ENCODE data around the gene PBX1.

Gene PBX1

GRCh38 chr1:164702216-164702615 is 143.2 kb downstream of the PBX1 start:
- no peak for TF ChIP-seq SPI1 (IDR thresholded peaks at IDR 0.05; ENCODE audit: low read depth, low read length)
- no peak for TF ChIP-seq PAX5 (IDR thresholded peaks at IDR 0.05; ENCODE audit: insufficient read depth, low read length, severe bottlenecking)
- no peak for TF ChIP-seq POLR2AphosphoS5 (IDR thresholded peaks at IDR 0.05; ENCODE audit: low read depth, low read length)
- no peak for TF ChIP-seq POU2F2 (IDR thresholded peaks at IDR 0.05; ENCODE audit: low read depth, low read length)
- TF ChIP-seq POLR2A (IDR thresholded peaks at IDR 0.05; ENCODE audit: low read depth, low read length): no peak
- TF ChIP-seq TAF1 (IDR thresholded peaks at IDR 0.05; ENCODE audit: low read depth, low read length): no peak
- no peak for DNase-seq (ENCODE audit: insufficient read length, low spot score)
- no peak for FAIRE-seq

DNA sequence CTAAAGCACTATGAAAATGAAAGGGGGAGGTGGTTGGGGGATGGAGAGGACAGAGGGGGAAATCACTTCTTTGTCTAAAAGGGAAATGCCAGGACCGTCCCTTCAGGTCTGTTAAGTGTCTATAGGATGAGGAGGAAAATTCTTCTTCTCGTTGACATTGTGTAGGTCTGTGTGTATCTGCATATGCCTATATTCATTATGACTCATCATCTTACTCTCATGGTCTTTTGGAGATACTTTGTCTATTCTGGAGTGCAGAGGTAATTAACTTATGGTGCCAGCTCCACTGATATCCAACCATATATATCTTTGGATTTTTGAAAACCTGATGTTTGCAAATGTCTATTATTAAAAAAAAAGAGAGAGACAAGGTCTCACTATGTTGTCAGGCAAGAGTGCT is 143.7 kb downstream of the PBX1 start:
- FAIRE-seq (no peak), DNase-seq (ENCODE audit: insufficient read length, low spot score) (no peak)
- no peak for TF ChIP-seq POLR2AphosphoS5 (IDR thresholded peaks at IDR 0.05; ENCODE audit: low read depth, low read length)
- TF ChIP-seq PAX5 (IDR thresholded peaks at IDR 0.05; ENCODE audit: insufficient read depth, low read length, severe bottlenecking): no peak
- TF ChIP-seq SPI1 (IDR thresholded peaks at IDR 0.05; ENCODE audit: low read depth, low read length): no peak
- TF ChIP-seq POU2F2 (IDR thresholded peaks at IDR 0.05; ENCODE audit: low read depth, low read length): no peak
- TF ChIP-seq TAF1 (IDR thresholded peaks at IDR 0.05; ENCODE audit: low read depth, low read length): no peak

DNA sequence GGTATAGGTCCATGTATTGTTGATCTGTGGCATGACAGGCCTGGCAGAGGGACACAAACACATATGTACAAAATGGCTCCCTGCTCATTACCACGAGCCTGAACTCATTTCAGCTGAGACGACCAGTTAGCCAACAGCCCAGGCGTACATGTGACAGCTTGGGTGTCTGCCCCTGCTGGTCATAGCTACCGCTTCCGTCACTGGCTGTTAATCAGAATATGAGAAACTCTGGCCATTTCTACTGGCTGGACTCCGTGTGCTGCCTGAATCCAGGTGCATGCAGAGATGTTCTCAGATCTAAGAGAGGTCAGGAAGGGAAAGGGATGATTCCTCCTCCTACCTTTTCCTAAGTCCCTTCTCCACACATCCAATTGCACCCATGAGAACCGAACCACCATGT is 144.5 kb downstream of the PBX1 start:
- DNase-seq (ENCODE audit: insufficient read length, low spot score) (no peak), FAIRE-seq (no peak)
- no peak for TF ChIP-seq PAX5 (IDR thresholded peaks at IDR 0.05; ENCODE audit: insufficient read depth, low read length, severe bottlenecking)
- TF ChIP-seq SPI1 (IDR thresholded peaks at IDR 0.05; ENCODE audit: low read depth, low read length): no peak
- TF ChIP-seq POU2F2 (IDR thresholded peaks at IDR 0.05; ENCODE audit: low read depth, low read length): no peak
- no peak for TF ChIP-seq TAF1 (IDR thresholded peaks at IDR 0.05; ENCODE audit: low read depth, low read length)
- no peak for TF ChIP-seq POLR2AphosphoS5 (IDR thresholded peaks at IDR 0.05; ENCODE audit: low read depth, low read length)
- no peak for TF ChIP-seq POLR2A (IDR thresholded peaks at IDR 0.05; ENCODE audit: low read depth, low read length)

DNA sequence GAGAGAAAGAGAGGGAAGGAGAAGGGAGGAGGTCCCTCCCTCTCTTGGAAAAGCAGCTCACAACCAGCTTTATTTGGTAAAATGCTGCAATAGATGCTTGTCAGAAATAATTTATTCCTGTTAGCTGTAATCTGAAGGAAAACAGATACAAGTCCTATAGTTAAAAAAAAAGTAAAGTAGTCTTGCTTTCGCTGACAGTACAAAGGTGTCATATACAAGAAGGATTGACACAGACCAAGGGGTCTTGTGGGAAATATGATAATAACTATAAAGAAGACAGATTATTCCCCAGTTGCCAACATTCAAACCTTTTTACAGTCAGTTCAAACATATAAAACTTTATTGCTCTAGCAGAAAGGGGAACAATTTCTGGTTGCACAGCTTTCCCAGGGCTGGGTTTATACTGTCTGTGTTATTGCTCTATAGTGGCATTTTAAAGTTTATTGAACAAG is 145.0 kb downstream of the PBX1 start:
- FAIRE-seq: no peak
- DNase-seq (ENCODE audit: insufficient read length, low spot score): no peak
- TF ChIP-seq POLR2A (IDR thresholded peaks at IDR 0.05; ENCODE audit: low read depth, low read length): no peak
- TF ChIP-seq POU2F2 (IDR thresholded peaks at IDR 0.05; ENCODE audit: low read depth, low read length): no peak
- no peak for TF ChIP-seq TAF1 (IDR thresholded peaks at IDR 0.05; ENCODE audit: low read depth, low read length)
- no peak for TF ChIP-seq POLR2AphosphoS5 (IDR thresholded peaks at IDR 0.05; ENCODE audit: low read depth, low read length)

- no peak for FAIRE-seq
- TF ChIP-seq TAF1 (IDR thresholded peaks at IDR 0.05; ENCODE audit: low read depth, low read length) (no peak), PAX5 (IDR thresholded peaks at IDR 0.05; ENCODE audit: insufficient read depth, low read length, severe bottlenecking) (no peak), POLR2A (IDR thresholded peaks at IDR 0.05; ENCODE audit: low read depth, low read length) (no peak), SPI1 (IDR thresholded peaks at IDR 0.05; ENCODE audit: low read depth, low read length) (no peak), POU2F2 (IDR thresholded peaks at IDR 0.05; ENCODE audit: low read depth, low read length) (no peak), POLR2AphosphoS5 (IDR thresholded peaks at IDR 0.05; ENCODE audit: low read depth, low read length) (no peak)
- DNase-seq (ENCODE audit: insufficient read length, low spot score): no peak
Observed at GRCh38 chr1:164704954-164705353, 146.0 kb downstream of the PBX1 start.

- TF ChIP-seq PAX5 (IDR thresholded peaks at IDR 0.05; ENCODE audit: insufficient read depth, low read length, severe bottlenecking): no peak
- TF ChIP-seq TAF1 (IDR thresholded peaks at IDR 0.05; ENCODE audit: low read depth, low read length): no peak
- TF ChIP-seq POLR2AphosphoS5 (IDR thresholded peaks at IDR 0.05; ENCODE audit: low read depth, low read length): no peak
- TF ChIP-seq POU2F2 (IDR thresholded peaks at IDR 0.05; ENCODE audit: low read depth, low read length): no peak
- TF ChIP-seq POLR2A (IDR thresholded peaks at IDR 0.05; ENCODE audit: low read depth, low read length): no peak
- no peak for TF ChIP-seq SPI1 (IDR thresholded peaks at IDR 0.05; ENCODE audit: low read depth, low read length)
- FAIRE-seq (no peak), DNase-seq (ENCODE audit: insufficient read length, low spot score) (no peak)
Observed at GRCh38 chr1:164706606-164706987, 147.6 kb downstream of the PBX1 start.

DNA sequence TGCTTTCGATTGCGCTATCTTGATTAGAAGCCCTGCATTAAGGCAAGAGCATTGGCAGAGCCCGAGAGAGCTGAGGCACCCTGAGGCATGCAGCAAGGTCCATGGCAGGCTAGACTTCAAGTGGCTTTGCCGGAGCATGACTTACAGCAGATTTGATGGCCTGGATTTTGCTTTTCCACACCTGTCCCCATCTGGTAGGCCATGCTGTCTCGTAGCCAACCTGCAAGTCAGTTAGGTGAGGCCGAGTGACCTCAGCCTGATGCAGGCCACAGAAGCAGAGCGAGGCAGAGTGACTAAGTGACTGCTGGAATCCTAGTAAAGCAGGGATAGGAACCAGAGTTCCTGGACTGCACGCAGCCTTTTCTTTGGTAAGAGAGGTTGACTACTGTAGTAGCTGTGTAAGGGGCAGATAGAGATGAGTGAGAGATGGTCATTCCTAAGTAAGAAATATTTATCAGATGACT is 148.9 kb downstream of the PBX1 start:
- TF ChIP-seq POLR2A (IDR thresholded peaks at IDR 0.05; ENCODE audit: low read depth, low read length) (no peak), SPI1 (IDR thresholded peaks at IDR 0.05; ENCODE audit: low read depth, low read length) (no peak), POLR2AphosphoS5 (IDR thresholded peaks at IDR 0.05; ENCODE audit: low read depth, low read length) (no peak), PAX5 (IDR thresholded peaks at IDR 0.05; ENCODE audit: insufficient read depth, low read length, severe bottlenecking) (no peak), TAF1 (IDR thresholded peaks at IDR 0.05; ENCODE audit: low read depth, low read length) (no peak), POU2F2 (IDR thresholded peaks at IDR 0.05; ENCODE audit: low read depth, low read length) (no peak)
- no peak for DNase-seq (ENCODE audit: insufficient read length, low spot score)
- FAIRE-seq: no peak

GRCh38 chr1:164708596-164708995 is 149.6 kb downstream of the PBX1 start:
- no peak for DNase-seq (ENCODE audit: insufficient read length, low spot score)
- no peak for TF ChIP-seq SPI1 (IDR thresholded peaks at IDR 0.05; ENCODE audit: low read depth, low read length)
- no peak for TF ChIP-seq POLR2AphosphoS5 (IDR thresholded peaks at IDR 0.05; ENCODE audit: low read depth, low read length)
- TF ChIP-seq POLR2A (IDR thresholded peaks at IDR 0.05; ENCODE audit: low read depth, low read length): no peak
- no peak for TF ChIP-seq PAX5 (IDR thresholded peaks at IDR 0.05; ENCODE audit: insufficient read depth, low read length, severe bottlenecking)
- no peak for TF ChIP-seq POU2F2 (IDR thresholded peaks at IDR 0.05; ENCODE audit: low read depth, low read length)
- no peak for TF ChIP-seq TAF1 (IDR thresholded peaks at IDR 0.05; ENCODE audit: low read depth, low read length)
- no peak for FAIRE-seq

- TF ChIP-seq TAF1 (IDR thresholded peaks at IDR 0.05; ENCODE audit: low read depth, low read length) (no peak), POLR2A (IDR thresholded peaks at IDR 0.05; ENCODE audit: low read depth, low read length) (no peak), SPI1 (IDR thresholded peaks at IDR 0.05; ENCODE audit: low read depth, low read length) (no peak), PAX5 (IDR thresholded peaks at IDR 0.05; ENCODE audit: insufficient read depth, low read length, severe bottlenecking) (no peak), POU2F2 (IDR thresholded peaks at IDR 0.05; ENCODE audit: low read depth, low read length) (no peak)
- DNase-seq (ENCODE audit: insufficient read length, low spot score): no peak
- FAIRE-seq: no peak
Observed at GRCh38 chr1:164709126-164709525, 150.1 kb downstream of the PBX1 start.

All from GM12891 (cell line).